ENCODE data around the gene LPAR1.

The LPAR1 gene

DNA sequence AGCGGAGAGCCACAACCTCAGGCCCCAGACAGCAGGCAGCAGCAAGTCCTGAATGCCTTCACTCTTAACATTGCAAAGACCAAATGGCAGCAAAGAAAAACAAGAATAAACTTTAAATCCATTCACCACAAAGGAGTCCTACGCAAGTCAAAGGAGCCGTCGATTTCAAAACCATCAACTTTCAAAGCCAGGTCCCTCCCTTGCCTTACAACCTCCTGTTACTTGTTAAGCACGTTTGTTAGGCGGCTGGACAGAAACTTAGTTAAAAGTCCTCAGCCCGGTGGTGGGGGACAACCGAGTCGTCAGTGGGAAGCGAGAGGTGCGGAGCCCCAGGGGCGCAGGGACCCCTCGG is 938 bp downstream of the LPAR1 start:
- DNase-seq: no peak

DNA sequence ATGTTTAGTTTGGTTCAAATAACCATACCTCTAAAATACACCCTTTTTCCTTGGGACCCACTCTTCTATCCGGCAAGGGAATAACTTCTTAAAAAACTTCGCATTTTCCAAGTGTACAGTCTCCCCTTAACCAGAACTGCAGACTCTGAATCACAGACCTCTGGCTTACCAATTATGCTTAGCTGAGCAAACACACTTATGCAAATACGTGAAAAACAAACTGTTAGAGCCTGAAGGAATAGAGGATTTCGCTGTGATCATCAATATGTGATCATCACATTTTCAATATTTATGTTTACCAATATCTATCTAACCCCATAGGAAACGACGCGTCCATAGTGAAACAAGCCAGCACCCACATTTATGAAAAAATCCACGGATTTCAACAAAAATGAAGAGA is 1.3 kb downstream of the LPAR1 start:
- no peak for DNase-seq

DNA sequence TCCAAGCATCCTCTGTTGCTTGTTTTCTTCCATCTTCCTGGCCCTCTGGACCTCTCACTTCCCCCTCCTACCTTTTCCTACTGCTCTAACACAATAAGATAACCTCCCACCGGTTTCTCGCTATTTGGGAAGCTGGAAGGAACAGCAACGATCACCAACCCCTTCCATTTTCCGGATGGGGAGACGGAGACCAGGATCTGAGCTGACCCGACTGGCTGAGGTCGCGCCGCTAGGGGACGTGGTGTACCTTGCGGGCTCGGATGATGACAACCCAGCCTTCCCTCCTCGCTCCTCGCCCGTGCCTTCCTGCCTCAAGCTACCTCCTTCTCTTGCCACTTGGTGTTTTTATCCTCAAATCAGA is 1.9 kb downstream of the LPAR1 start:
- DNase-seq: no peak

DNA sequence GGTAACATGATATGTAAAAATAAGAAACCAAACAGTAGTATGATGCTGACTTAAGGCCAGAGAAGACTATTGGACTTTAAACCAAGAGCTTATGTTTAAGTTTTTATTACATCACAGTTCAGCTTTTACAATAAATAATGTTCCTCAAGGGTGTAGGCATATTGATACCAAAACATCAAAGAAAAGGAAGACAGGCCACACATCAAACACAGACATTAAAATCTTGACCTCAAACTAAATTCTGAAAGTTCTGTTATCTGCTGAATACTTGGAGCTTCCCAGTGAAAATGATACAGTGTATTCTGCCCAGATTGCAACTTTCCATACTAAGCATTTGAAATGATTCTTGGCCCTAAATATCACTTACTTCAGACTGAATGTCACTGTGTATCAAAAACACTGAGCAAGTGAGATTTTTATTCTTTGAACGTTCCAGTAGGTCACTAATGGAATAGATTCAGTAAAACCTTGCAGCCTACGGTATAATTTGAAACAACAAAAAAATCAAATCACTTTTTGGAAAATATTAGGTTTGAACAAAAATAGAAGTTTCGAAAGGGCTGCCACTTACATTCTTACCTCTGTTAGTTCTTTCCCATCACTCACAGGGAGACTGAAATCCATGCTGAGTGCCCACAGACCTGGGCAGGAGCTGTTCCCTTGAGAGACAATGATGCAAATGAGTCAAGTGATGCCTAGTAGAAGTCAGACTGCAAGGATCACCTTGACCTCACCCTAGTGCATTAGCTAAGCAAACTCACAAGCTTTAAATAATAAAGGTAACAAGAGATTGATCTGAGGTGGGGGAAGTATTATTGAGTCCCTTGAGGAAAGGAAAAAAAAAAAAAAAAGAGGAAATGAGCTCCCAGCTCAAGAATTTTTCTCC is 2.5 kb downstream of the LPAR1 start:
- DNase-seq: no peak

DNA sequence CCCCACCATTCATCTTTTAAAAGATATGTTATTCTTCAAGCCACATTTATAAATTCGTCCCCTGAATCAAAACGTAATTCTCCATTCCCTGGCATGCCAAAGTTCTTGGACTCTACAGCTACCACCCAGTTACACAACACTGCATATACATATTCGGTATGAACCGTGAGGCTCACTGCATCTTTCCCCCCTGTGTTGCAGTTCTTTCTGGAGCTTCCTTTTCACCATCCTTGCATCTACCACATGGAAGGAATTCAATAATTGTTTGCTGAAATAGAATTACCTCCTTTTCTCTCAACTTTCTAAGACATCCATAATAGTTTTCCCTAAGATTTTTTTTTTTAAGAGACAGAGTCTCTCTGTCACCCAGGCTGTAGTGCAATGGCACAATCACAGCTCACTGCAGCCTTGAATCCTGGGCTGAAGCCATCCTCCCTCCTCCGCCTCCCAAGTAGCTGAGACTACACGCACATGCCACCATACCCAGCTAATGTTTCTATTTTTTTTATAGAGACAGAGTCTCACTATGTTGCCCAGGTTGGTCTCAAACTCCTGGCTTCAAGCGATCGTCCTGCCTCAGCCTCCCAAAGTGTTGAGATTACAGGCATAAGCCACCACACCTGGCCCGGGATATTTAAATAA is 3.3 kb downstream of the LPAR1 start:
- DNase-seq: no peak

DNA sequence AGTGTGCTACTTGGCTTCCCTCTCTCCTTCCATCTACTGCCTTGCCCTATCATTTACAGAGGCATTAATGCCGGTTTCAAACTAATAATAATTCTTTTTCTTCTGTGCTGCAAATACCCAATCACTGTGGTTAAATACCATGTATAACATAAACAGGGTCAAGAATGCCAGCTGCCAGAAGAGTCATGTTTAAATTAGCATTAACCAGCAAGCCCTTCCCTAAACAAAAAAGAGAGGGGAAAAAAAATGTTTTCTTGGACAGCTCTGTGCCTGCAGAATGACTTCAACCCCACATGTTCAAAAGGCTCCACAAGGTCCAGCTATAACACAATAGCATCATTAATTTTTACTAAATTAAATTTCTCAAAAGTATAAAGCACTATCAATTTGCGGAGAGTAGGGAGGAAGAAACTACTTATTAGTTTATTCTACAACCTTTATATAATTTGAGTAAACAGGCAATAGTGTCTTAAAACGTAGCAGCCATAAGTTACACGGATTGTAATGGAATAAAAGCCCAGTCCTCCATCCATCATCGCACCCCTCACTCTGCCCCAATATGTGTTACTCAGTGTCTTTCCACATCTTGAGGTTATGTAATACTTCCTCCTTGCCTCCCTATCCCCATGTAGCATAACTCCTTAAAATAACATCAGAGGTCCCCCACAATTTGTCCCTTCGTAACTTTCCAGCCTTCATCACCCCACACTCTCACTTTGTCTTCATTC is 3.9 kb downstream of the LPAR1 start:
- DNase-seq: no peak

DNA sequence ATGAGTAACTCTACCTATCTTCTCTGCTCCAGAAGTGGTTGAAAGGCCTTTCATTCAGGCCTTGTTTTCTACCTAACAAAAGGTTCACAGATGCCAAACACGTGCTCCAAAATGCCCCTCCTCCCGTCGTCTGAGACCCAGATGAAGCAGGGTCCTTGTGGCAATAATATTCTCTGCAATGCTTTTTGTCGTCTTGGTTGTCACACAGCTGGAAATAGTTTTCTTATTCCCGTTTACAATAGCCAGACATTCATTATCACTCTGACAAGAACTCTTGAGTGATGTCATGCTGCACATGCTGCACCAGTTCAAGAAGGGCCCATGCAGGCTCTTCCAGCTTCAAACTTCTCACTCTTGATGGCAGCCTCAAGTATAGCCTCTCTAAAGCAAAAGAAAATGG is 7.8 kb downstream of the LPAR1 start:
- DNase-seq: no peak

DNA sequence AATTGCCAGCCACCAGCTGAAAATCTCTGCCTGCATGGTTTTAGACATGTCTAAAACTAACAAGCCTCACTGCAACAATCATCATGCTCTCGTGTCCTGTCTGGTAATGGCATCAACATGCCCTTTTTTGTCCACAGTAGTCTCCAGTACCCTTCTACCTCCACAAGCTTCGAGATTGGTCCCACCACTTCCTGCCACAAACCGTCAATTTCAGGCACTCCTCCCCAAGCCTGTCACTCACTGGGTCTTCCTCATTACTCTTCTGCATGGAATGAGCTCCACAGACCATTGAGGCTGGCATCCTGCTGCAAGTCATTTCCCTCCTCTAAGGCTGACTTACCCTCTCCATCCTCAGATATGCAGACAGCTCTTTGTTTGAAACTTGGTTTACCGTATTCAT is 9.0 kb downstream of the LPAR1 start:
- DNase-seq: no peak

DNA sequence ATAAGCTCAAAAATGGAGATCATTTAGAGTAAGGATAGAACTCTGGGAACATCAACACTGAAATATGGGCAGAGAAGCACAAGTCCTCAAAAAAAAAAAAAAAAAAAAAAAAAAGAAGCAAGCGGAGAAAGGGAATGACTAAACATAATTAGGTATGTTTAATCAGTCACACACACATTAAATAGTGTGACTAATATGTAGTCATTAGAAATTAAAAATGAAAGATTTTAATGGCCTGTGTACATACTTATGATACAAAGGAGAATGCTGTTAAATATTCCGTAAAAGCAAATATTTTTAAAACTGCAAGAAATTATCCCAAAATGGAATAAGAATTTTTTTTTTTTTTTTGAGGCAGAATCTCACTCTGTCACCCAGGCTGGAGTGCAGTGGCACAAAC is 10.5 kb downstream of the LPAR1 start:
- no peak for DNase-seq

DNA sequence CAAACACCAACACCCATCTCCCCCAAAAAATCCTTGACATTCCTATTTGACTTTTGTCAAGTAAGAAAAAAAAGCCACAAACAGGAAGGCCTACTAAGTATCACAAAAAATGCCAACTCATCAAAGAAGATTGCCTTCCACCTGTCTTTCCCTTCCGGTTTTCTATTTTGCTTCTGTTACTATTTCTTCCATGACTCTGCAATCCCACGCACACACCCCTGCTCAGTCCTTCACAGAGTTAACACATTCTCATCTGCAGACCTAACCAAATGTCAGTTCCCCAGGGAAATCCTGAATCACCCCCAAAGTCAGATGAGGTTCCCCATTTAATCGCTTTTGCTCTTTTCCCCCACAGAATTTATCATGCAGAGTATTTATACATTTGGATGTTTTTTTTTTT is 15.1 kb downstream of the LPAR1 start:
- DNase-seq: no peak

DNA sequence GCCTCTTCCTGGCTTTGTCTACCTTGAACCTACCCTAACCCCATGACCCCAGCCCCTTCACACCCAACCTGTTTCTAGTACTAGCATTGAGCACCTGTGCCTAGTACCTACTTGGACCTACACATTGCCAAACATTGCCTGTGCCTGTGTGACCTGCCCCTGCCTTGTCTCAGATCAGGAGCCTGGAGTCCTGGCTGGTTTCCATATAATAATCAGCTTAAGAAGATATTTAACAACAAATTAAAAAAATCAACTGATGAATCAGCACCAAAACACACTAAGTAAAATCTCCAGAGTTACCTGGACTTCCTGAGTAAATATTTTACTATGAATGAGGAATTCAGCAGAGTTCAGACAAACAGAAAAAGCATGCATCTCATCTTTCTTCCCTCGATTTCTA is 17.7 kb downstream of the LPAR1 start:
- DNase-seq: no peak

DNA sequence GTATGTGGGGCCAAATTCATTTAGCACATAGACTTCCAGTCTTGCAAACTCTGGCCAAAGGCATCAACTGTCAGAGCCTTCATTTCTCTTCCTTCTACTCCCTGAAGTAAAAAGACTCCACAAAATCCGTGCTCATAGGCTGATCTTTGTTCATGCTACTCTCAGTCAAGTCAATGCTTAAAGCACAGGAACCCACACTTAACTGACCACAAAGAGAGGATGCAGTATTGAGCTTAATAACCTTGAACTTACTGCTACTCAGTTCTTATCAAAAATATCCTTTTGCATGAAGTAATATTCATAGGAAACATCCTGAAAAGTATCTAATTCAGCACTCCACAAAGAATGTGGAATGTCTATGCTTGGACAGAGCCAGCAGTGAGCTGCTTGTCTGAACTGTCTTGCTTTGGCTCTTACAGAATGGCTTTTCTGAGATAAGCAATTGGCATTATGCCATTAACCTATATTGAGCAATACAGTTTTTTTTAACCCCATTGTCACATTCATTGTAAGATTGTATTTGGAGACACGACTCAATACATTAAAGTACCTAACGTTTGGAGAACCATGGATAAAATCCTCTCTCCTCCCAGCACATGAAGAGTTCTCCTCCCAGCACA is 21.7 kb downstream of the LPAR1 start:
- DNase-seq: peak; percentile 67

DNA sequence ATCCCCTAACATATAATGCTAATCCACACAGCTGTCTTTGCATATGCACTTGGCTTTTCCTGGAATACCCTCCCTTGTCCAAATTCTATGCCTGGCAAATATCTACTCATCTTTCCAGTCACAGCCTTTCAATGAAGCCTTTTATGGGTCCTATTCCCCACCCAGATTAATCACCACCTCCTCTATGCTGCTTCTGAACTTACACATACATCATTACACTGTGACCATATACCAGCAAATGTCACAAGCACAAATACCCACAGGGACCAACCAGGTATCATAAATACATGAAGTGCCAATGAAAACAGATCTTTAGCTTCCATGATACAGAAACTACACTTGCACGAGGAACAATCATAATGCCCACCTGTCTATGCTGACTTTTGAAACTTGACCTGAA is 22.3 kb downstream of the LPAR1 start:
- DNase-seq: peak; percentile 89

DNA sequence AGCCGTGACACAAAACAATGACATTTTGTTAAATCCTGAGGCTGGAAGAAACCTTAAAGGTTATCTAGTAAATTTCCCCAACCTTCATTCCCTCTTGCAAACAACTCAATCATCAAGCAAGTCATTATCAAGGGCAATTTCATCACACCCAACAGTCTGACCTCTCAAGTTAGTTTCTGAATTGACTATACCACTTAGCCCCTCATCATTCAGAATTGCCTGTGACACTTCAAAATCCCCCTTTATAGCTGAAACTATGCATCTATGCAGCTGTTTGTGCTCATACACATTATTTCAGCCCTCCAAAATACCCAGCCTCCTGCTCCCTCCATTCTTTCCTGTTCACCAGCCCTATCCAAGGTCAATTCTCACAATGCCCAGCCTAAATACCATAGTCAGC is 24.6 kb downstream of the LPAR1 start:
- DNase-seq: no peak

DNA sequence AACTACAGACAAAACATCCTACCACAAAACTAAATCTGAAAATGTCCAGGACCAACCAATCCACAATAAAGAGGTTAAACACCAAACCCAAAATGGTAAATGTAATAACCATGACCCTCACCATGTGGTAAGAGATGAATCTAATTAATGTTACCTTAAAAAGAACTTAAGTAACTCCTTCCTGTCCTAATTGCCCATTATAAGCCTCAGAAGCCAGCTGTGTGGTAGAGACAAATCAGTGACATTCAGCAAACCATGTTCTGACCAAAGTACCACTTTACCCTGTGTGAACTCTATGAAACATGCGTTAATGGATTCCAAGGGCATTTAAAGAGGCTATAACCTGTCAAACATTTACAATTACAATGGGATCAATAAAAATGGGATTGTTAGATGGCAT is 25.0 kb downstream of the LPAR1 start:
- DNase-seq: peak; percentile 48

DNA sequence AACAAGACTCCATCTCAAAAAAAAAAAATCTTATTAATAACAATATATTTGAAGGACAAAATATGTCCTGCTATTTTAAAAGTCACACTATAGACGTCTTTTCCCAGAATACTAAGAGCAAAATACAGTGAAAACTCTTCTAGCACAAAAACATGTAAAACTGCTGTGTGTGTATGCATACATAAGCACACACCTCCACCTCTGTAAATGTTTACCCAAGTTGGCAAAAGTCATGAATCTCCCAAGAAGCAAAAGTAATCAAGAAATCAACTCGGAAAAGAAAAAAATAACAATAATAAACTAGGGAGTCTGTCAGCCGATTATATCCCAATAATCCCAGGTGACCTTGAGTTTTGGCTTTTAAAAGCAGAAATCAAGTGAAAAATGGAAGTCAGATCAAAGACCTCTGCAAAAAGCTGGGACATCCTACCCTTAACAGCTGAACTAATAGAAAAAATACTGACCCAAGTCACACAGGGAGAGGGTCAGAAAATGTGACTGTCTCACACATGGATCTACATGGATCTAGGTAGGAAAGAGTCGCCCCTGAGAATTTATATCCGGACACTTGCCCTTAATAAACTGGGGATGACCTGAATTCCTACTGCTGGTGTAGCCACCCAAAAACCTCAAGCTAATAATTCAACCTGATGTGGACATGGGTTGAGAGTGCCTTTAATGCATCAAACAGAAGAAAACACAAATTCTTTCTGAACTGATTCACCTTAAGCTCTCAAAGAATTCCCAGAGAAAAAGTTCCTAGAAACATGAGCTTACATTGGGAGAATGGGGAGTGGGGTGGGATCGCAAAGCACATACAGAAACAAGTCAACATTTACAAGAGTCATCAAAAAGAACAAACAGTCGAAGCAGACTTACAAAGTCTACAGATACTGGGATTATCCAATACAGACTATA is 29.9 kb downstream of the LPAR1 start:
- DNase-seq: no peak

DNA sequence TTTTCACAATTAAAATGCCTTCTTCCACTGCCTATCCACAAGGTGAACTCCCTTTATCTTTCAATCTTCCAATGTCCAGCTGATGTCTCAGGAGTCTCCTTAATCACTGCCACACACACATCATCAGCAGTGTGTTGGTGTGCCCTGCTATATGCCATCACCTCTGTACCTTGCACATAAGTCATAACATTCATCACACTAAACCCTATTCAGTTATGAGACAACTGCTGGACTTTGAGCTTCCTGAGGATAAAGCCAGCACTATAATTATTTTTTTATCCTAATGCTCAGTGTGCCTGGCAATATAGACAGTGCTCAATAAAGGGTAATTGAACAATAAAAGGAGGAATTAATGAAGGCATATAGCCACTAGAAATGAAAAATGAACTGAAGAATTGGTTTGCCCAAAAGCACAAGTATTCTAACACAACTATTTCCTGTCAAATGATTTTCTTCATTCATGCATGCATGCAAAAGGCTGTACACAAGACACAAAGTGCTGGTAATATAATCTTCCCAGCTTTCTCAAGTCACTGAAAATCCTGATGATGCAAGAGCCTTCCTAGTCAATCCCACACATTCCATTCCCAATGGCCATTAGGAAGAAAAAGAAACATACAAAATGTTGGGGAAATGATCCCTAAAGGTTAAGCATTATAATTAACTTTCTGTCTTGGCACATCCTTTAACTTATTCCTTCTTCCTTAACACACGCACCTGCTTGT is 32.4 kb downstream of the LPAR1 start:
- DNase-seq: no peak

DNA sequence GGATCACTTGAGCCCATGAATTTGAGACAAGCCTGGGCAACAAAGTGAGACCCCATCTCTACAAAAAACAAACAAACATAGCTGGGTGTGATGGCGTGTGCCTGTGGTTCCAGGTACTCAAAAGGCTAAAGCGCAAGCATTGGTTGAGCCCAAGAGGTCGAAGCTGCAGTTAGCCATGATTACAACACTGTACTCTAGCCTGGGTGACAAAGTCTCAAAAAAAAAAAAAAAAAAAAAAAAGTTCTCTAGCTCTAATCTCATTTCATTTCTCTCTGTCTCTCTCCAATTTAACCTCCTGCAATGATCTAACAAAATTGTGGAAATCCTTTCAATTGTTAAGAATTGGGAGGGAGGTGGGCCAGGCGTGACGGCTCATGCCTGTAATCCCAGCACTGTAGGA is 33.3 kb downstream of the LPAR1 start:
- no peak for DNase-seq

DNA sequence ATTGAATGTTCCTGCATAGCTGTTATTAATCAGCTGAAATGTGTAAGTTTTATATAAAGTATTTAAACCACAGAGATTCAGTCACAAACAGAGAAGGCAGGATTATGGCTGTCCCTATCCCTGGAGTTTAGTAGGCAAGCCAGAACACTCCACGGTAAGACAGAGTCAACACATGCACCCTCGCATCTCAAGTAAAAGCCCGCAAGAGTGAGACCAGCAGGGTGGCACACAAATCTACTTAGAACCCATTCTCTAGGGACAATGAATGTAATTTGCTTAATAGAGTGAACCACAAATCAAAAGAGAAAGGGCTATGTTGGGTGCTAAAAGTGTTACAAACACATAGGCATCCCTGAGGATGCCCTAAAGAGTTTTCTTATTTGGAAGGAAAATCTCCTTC is 35.1 kb downstream of the LPAR1 start:
- DNase-seq: no peak

DNA sequence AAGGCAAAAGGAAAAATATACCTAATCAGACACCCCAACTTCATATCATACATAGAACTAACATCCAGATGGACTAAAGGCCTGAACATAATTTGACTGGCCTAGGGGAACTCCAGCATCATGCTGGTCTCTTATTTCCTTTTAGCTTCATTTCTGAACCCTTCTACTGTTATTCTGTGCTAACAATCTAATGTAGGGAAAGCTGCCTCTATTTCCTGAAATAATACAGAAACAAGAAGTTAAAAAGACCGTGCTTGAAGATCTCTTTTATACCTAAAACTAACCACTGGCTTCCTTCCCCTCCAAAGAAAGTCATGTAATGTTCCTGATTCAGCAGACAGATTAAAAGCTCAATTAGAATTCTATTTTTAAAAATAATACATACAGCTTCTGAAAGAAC is 36.7 kb downstream of the LPAR1 start:
- DNase-seq: no peak

DNA sequence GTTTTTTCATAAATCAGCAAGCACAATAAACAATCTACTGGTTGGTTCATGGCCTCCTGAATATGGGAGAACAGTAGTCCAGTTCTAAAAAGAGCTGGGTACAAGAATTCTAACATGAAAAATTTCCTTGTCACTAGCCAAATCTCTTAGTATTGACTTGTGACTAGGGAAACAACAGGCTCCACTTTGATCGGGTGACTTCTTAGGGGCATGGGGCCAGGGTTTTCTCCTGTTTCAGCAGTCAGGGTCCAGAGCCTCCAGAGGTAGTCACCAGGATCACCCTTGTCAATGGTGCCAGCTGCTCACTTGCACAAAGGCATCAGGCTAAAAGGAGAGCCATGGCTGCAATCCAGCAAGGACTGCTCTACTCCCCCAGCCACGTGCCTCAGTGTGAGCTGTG is 38.1 kb downstream of the LPAR1 start:
- DNase-seq: peak; percentile 45

DNA sequence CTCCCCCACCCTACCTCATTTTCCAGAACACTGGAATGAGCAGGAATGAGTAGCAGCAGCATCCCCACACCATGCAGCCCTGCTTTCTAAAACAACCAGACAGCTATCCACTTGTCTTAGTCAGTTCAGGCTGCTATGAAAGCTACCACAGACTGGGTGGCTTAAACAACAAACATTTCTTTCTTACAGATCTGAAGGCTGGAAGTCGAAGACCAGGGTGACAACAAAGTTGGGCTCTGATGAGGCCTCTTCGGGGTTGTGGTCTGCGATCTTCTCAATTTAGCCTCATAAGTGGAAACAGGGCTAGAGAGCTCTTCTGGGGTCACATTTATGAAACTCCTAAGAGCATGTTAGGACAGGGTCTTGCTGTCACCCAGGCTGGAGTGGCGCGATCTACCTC is 38.9 kb downstream of the LPAR1 start:
- no peak for DNase-seq

All from NCI-H2029 (cell line).